HepG2 (cell line): ENCODE data around the gene LRRC74B.

Experiments used
- CREM ChIP-seq, 2 experiments: sonication (generic) in 1 of 2; formaldehyde crosslinking in 1 of 2; IDR thresholded peaks; 2 replicates each; pipeline versions ENCODE4 v1.4.0 to v1.6.1; 2016 to 2020; ENCODE audit warnings: antibody characterized with exemption in 1 of 2, mild to moderate bottlenecking in 1 of 2, missing genetic modification reagents in 1 of 2
- EZH2 ChIP-seq: conservative IDR thresholded peaks from 2 replicates; pipeline ENCODE4 v1.6.1; 2012; ENCODE audit warnings: mild to moderate bottlenecking, low read depth, low read length, moderate library complexity
- KLF12 ChIP-seq: sonication (generic); formaldehyde crosslinking; IDR thresholded peaks from 2 replicates; pipeline ENCODE4 v1.4.0; 2020; ENCODE audit warnings: missing genetic modification reagents, borderline replicate concordance
- SRF ChIP-seq: IDR thresholded peaks from 2 replicates; pipeline ENCODE4 v1.6.1; 2011; ENCODE audit warnings: mild to moderate bottlenecking, low read depth, low read length, moderate library complexity
- TAF1 ChIP-seq: sonication (generic); formaldehyde crosslinking; IDR thresholded peaks from 2 replicates; pipeline ENCODE4 v1.4.0; 2020; ENCODE audit warnings: missing genetic modification reagents
- YY1 ChIP-seq: IDR thresholded peaks from 2 replicates; pipeline ENCODE4 v1.6.1; 2011; ENCODE audit warnings: low read length, low read depth, moderate library complexity, mild to moderate bottlenecking; ENCODE audit not compliant: insufficient read depth, insufficient replicate concordance
- ZFP37 ChIP-seq: sonication (generic); formaldehyde crosslinking; IDR thresholded peaks from 2 replicates; pipeline ENCODE4 v1.4.0; 2020; ENCODE audit warnings: missing genetic modification reagents, borderline replicate concordance
- ZNF138 ChIP-seq: sonication (generic); formaldehyde crosslinking; IDR thresholded peaks from 2 replicates; pipeline ENCODE4 v1.5.0; 2020; ENCODE audit warnings: mild to moderate bottlenecking, low read depth, missing genetic modification reagents
- ZSCAN25 ChIP-seq: sonication (generic); formaldehyde crosslinking; IDR thresholded peaks from 2 replicates; pipeline ENCODE4 v1.8.0; 2022; ENCODE audit warnings: mild to moderate bottlenecking, missing genetic modification reagents
- TF ChIP-seq, protein P1 (sequence below), 2 experiments: fragments of 450-650 bp in 1 of 2; sonication (generic) in 1 of 2; formaldehyde crosslinking in 1 of 2; IDR thresholded peaks; 2 replicates each; pipeline versions ENCODE4 v1.6.1 to v1.8.0; 2016 to 2022; ENCODE audit warnings: antibody characterized with exemption in 1 of 2, mild to moderate bottlenecking in 1 of 2, missing genetic modification reagents in 1 of 2
- TF ChIP-seq, protein P2 (sequence below): sonication (generic); IDR thresholded peaks from 2 replicates; pipeline ENCODE4 v1.6.1; 2016; ENCODE audit warnings: low read depth, borderline replicate concordance
- TF ChIP-seq, protein P3 (sequence below): sonication (generic); formaldehyde crosslinking; IDR thresholded peaks from 2 replicates; pipeline ENCODE4 v1.5.0; 2020; ENCODE audit warnings: mild to moderate bottlenecking, missing genetic modification reagents, moderate library complexity

DNA sequence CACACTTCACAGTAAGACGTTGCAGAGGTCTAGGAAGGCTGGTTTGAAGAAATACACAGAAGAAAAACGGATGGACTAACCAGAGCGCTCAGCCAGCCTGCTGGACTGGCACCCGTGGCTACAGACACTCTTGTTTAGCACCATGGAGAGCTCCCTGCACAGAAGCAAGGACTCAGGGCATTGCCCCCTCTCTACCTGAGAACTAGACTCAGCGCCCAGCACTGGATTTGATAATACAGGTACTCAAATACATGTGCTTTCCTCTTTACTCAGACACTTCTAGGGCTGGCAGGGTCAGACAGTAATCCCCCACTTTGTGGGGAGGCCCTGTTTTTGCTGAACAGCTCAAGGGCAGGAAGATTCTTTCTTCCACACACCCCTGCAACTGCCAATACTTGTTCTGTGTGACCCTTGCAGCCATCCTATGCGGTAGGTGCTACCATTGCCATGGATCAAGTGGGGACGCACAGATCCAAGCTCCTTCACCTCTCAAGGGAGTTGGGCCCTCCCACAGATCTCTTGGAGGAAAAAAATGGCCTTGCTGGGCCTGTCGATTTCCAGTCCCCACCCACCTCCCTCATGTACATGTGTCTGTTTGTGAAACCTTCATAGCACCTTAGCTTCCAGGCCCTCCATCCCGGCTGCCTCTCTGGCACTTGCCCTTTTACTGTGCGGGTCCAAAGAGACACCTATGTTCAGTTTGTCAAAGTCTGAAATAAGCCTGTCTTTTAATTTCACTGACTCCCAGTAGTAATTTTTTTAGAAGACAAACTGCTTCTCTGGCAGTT, 35.9 kb upstream of the LRRC74B start:
- TF ChIP-seq, protein P1, sequence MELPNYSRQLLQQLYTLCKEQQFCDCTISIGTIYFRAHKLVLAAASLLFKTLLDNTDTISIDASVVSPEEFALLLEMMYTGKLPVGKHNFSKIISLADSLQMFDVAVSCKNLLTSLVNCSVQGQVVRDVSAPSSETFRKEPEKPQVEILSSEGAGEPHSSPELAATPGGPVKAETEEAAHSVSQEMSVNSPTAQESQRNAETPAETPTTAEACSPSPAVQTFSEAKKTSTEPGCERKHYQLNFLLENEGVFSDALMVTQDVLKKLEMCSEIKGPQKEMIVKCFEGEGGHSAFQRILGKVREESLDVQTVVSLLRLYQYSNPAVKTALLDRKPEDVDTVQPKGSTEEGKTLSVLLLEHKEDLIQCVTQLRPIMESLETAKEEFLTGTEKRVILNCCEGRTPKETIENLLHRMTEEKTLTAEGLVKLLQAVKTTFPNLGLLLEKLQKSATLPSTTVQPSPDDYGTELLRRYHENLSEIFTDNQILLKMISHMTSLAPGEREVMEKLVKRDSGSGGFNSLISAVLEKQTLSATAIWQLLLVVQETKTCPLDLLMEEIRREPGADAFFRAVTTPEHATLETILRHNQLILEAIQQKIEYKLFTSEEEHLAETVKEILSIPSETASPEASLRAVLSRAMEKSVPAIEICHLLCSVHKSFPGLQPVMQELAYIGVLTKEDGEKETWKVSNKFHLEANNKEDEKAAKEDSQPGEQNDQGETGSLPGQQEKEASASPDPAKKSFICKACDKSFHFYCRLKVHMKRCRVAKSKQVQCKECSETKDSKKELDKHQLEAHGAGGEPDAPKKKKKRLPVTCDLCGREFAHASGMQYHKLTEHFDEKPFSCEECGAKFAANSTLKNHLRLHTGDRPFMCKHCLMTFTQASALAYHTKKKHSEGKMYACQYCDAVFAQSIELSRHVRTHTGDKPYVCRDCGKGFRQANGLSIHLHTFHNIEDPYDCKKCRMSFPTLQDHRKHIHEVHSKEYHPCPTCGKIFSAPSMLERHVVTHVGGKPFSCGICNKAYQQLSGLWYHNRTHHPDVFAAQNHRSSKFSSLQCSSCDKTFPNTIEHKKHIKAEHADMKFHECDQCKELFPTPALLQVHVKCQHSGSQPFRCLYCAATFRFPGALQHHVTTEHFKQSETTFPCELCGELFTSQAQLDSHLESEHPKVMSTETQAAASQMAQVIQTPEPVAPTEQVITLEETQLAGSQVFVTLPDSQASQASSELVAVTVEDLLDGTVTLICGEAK (IDR thresholded peaks at IDR 0.05): no peak
- TF ChIP-seq, protein P1 (CRISPR knock-in tag; IDR thresholded peaks at IDR 0.05): no peak
- TF ChIP-seq ZNF138 (CRISPR knock-in tag) (no peak), KLF12 (CRISPR knock-in tag) (0 out of 2 replicates have a peak, but pooled peaks have one; percentile 72), CREM (IDR thresholded peaks at IDR 0.05) (no peak), CREM (CRISPR knock-in tag; IDR thresholded peaks at IDR 0.05) (no peak), EZH2 (no peak), TAF1 (CRISPR knock-in tag) (no peak), YY1 (no peak), SRF (no peak), ZFP37 (peak; percentile 81; the same call in 1 of the 2 replicates), ZSCAN25 (CRISPR knock-in tag) (no peak)
- TF ChIP-seq, protein P2, sequence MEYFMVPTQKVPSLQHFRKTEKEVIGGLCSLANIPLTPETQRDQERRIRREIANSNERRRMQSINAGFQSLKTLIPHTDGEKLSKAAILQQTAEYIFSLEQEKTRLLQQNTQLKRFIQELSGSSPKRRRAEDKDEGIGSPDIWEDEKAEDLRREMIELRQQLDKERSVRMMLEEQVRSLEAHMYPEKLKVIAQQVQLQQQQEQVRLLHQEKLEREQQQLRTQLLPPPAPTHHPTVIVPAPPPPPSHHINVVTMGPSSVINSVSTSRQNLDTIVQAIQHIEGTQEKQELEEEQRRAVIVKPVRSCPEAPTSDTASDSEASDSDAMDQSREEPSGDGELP: no peak
- TF ChIP-seq, protein P3, sequence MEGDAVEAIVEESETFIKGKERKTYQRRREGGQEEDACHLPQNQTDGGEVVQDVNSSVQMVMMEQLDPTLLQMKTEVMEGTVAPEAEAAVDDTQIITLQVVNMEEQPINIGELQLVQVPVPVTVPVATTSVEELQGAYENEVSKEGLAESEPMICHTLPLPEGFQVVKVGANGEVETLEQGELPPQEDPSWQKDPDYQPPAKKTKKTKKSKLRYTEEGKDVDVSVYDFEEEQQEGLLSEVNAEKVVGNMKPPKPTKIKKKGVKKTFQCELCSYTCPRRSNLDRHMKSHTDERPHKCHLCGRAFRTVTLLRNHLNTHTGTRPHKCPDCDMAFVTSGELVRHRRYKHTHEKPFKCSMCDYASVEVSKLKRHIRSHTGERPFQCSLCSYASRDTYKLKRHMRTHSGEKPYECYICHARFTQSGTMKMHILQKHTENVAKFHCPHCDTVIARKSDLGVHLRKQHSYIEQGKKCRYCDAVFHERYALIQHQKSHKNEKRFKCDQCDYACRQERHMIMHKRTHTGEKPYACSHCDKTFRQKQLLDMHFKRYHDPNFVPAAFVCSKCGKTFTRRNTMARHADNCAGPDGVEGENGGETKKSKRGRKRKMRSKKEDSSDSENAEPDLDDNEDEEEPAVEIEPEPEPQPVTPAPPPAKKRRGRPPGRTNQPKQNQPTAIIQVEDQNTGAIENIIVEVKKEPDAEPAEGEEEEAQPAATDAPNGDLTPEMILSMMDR (CRISPR knock-in tag): no peak
